GM19397 (cell line): ENCODE results near the gene ORM1.

ENCODE experiments used
- ATAC-seq: cut with Tn5 transposase; IDR thresholded peaks from one replicate; pipeline ENCODE4 v1.9.1; 2021; ENCODE audit warnings: mild to moderate bottlenecking, moderate library complexity; ENCODE audit not compliant: unreplicated experiment

ORM1 gene

GRCh38 chr9:114375386-114376175 lies 52.7 kb downstream of the ORM1 start:
- ATAC-seq = no peak
